ENCODE results near the gene UVRAG.
A peak's percentile ranks its signal among the peaks of the same experiment; 100 is the strongest.

DNA sequence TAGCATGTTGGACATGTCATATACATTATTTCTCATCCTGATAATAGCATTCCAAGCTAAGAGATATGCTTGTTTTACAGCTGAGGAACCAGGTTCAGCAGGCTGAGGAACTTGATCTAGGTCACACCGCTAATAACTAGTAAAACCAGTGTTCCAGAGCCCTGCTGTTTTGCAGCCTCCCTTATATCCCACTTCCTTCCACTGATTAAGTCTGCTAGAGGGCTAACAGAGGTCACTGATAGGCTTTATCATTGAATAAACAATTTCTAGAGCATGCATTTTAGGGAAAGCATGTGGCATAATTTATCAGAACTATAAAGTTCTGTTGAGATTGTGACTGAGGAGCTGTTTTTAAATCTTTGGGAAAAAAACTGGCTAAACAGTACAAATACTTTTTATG is 54.0 kb downstream of the UVRAG start:
- TF ChIP-seq POLR2AphosphoS5 (IDR thresholded peaks at IDR 0.05; ENCODE audit: low read depth) (no peak), CTCF (IDR thresholded peaks at IDR 0.05; ENCODE audit: insufficient read depth, low read length) (no peak), REST (IDR thresholded peaks at IDR 0.05; ENCODE audit: insufficient replicate concordance, low read depth) (no peak), GABPA (IDR thresholded peaks at IDR 0.05; ENCODE audit: low read depth) (no peak), SPI1 (IDR thresholded peaks at IDR 0.05; ENCODE audit: borderline replicate concordance, low read depth) (peak; percentile 6; the same call in 1 of the 2 replicates)

Measured in HL-60 (cell line).